OCI-LY3 (cell line): ENCODE data around the gene ANKS4B.
"Not testable (repeated sequence)": the region's sequence is repeated elsewhere in the genome, so short reads cannot be mapped to it uniquely, and the experiment has no call there.

Experiments
- CTCF ChIP-seq: fragments of 200-600, 300-600 bp; sonication (generic); IDR thresholded peaks from 2 replicates; pipeline ENCODE4 v1.5.1; 2014; ENCODE audit warnings: antibody characterized with exemption, low read length, low read depth
- EZH2phosphoT487 ChIP-seq: fragments of 200-600 bp; shearing (Covaris generic); IDR thresholded peaks from 2 replicates; pipeline ENCODE4 v1.6.1; 2018; ENCODE audit warnings: antibody characterized with exemption, mixed run types, low read depth

GRCh38 chr16:21195330-21195729 lies 38.2 kb upstream of the ANKS4B start:
- not testable (repeated sequence) for TF ChIP-seq CTCF, EZH2phosphoT487
